B cell (primary cell): ENCODE data around the gene TMC6. TPM values are rescaled to one million over a fixed set of nuclear protein-coding genes. Genes with fewer than 3 reads are reported as not detected.
A peak's percentile ranks its signal among the peaks of the same experiment; 100 is the strongest.

Experiments used
- ATAC-seq: fragments of 200-7000 bp; cut with Tn5 transposase; one replicate; pipeline ENCODE4 v1.10.0; 2021; ENCODE audit warnings: low read depth, mild to moderate bottlenecking, moderate number of reproducible peaks, moderate library complexity
- CTCF ChIA-PET: fragments of 350-600 bp; sonication (Branson Sonifier 250); formaldehyde crosslinking; loops from one replicate; lab custom pipeline; 2021; ENCODE audit warnings: antibody characterized with exemption, inconsistent platforms; lab: Charles Lee
- POLR2A ChIA-PET: fragments of 350-600 bp; sonication (Branson Sonifier 250); formaldehyde crosslinking; loops from one replicate; lab custom pipeline; 2021; ENCODE audit warnings: antibody characterized with exemption; lab: Charles Lee
- DNase-seq: peaks from one replicate; pipeline ENCODE4 v3.0.0; 2013
- H2AFZ ChIP-seq: 2 replicates; pipeline ENCODE4 v1.6.1; 2012; ENCODE audit warnings: mild to moderate bottlenecking, low read depth, low read length; ENCODE audit not compliant: insufficient read depth, poor library complexity, severe bottlenecking
- H3K27ac ChIP-seq, 2 donors: 1 replicate in 1 of 2; 2 replicates in 1 of 2; pipeline ENCODE4 v1.5.1; 2012 to 2013; ENCODE audit warnings: low read length in 2 of 2, mild to moderate bottlenecking in 2 of 2, moderate library complexity in 1 of 2
- H3K27me3 ChIP-seq, 4 experiments: fragments of 200-600 bp in 1 of 4; sonication (generic) in 1 of 4; replicated peaks in 1 of 4; 1 replicate in 2 of 4; 2 replicates in 2 of 4; pipeline versions ENCODE4 v1.6.1 to v1.7.0; 2013 to 2016; ENCODE audit warnings: low read length in 3 of 4, mild to moderate bottlenecking in 2 of 4, mixed read lengths in 1 of 4, moderate library complexity in 1 of 4; ENCODE audit not compliant: insufficient read depth in 4 of 4, control insufficient read depth in 3 of 4; ENCODE audit errors: control extremely low read depth in 1 of 4
- H3K36me3 ChIP-seq, 2 experiments: replicated peaks in 1 of 2; 1 replicate in 1 of 2; 2 replicates in 1 of 2; pipeline versions ENCODE4 v1.6.1 to v1.7.1; 2013; ENCODE audit warnings: low read length in 1 of 2; ENCODE audit not compliant: insufficient read depth in 2 of 2, control insufficient read depth in 1 of 2; ENCODE audit errors: control extremely low read depth in 1 of 2, extremely low read depth in 1 of 2
- H3K4me1 ChIP-seq, 2 donors: fragments of 200-600 bp in 1 of 2; sonication (generic) in 1 of 2; 1 replicate in 1 of 2; 2 replicates in 1 of 2; pipeline versions ENCODE4 v1.5.1 to v1.6.1; 2013 to 2017; ENCODE audit warnings: low read length in 2 of 2; ENCODE audit not compliant: control insufficient read depth in 2 of 2, insufficient read depth in 2 of 2
- H3K4me2 ChIP-seq: replicated peaks from 2 replicates; pipeline ENCODE3; 2012; ENCODE audit warnings: mild to moderate bottlenecking, low read depth, low read length; ENCODE audit not compliant: poor library complexity, severe bottlenecking
- H3K4me3 ChIP-seq, 5 experiments: fragments of 200-600 bp in 1 of 5; sonication (generic) in 1 of 5; 1 replicate in 3 of 5; 2 replicates in 2 of 5; pipeline versions ENCODE4 v1.5.1 to v1.7.0; 2011 to 2016; ENCODE audit warnings: low read length in 4 of 5, mild to moderate bottlenecking in 4 of 5, low read depth in 2 of 5, control low read depth in 1 of 5, moderate library complexity in 1 of 5; ENCODE audit not compliant: insufficient read depth in 1 of 5; ENCODE audit errors: control extremely low read depth in 1 of 5, extremely low read depth in 1 of 5
- H3K79me2 ChIP-seq: fragments of 200-600 bp; sonication (generic); one replicate; pipeline ENCODE4 v1.6.0; 2016; ENCODE audit warnings: low read length; ENCODE audit not compliant: control insufficient read depth, insufficient read depth
- H3K9ac ChIP-seq: fragments of 200-600 bp; sonication (generic); 2 replicates; pipeline ENCODE4 v1.6.1; 2017; ENCODE audit warnings: mild to moderate bottlenecking, low read length, moderate library complexity
- H3K9me3 ChIP-seq, 3 donors: one replicate each; pipeline versions ENCODE4 v1.6.1 to v1.7.1; 2013; ENCODE audit warnings: low read length in 2 of 3; ENCODE audit not compliant: control insufficient read depth in 2 of 3, insufficient read depth in 1 of 3; ENCODE audit errors: control extremely low read depth in 1 of 3
- H4K20me1 ChIP-seq: 2 replicates; pipeline ENCODE4 v1.6.0; 2012; ENCODE audit warnings: mild to moderate bottlenecking, low read length; ENCODE audit not compliant: insufficient read depth, control insufficient read depth, poor library complexity, severe bottlenecking
- H3K27ac Mint-ChIP-seq: one replicate; pipeline ENCODE4 v1.8.0; 2021; ENCODE audit warnings: mixed read lengths
- H3K27me3 Mint-ChIP-seq: one replicate; pipeline ENCODE4 v1.8.0; 2021; ENCODE audit warnings: mixed read lengths
- H3K4me1 Mint-ChIP-seq: one replicate; pipeline ENCODE4 v1.8.0; 2021; ENCODE audit warnings: mixed read lengths
- H3K4me3 Mint-ChIP-seq: one replicate; pipeline ENCODE4 v1.8.0; 2021; ENCODE audit warnings: mixed read lengths
- H3K9me3 Mint-ChIP-seq: one replicate; pipeline ENCODE4 v1.8.0; 2022; ENCODE audit warnings: mixed read lengths; ENCODE audit not compliant: insufficient read depth
- CTCF ChIP-seq: fragments of 200-600 bp; IDR thresholded peaks from one replicate; pipeline ENCODE4 v1.8.0; 2022; ENCODE audit warnings: antibody characterized with exemption, mild to moderate bottlenecking
- EZH2 ChIP-seq: IDR thresholded peaks from 2 replicates; pipeline ENCODE4 v1.6.1; 2012; ENCODE audit warnings: borderline replicate concordance, low read depth, mild to moderate bottlenecking, moderate library complexity, low read length; ENCODE audit not compliant: insufficient read depth, poor library complexity, severe bottlenecking
- WGBS: methylation state at CpG from one replicate; pipeline ENCODE4 v1.1.5; 2013; ENCODE audit warnings: missing lambda C conversion rate; ENCODE audit not compliant: insufficient coverage; 5-methylcytosine and 5-hydroxymethylcytosine counted together
- intact Hi-C: fragments of 100-400 bp; cut with micrococcal nuclease; formaldehyde crosslinking; loops from one replicate; pipeline ENCODE4 v1.10.0; 2022
- polyA plus RNA-seq: library from polyadenylated mRNA; depleted of rRNA; stranded (reverse); fragments of >200 nt; gene quantifications from 2 replicates; pipeline ENCODE4 v1.2.3, GENCODE V29; 2012
- total RNA-seq, 2 donors: library from RNA; stranded (reverse); fragments of 120-200 nt in 1 of 2; gene quantifications; 1 replicate in 1 of 2; 2 replicates in 1 of 2; pipeline versions ENCODE4 v1.2.3 to v1.2.4, GENCODE V29; 2013 to 2022

Gene TMC6
- total and polyA plus RNA-seq, 2 donors (not counting 1 experiment from before 2014, with no cell fraction given): 374 to 891 TPM

GRCh38 chr17:78125976-78126894 is 2.3 kb downstream of the TMC6 start:
- peak overlapping the region; percentile 100 for H3K4me2 ChIP-seq
- H3K27me3 ChIP-seq: no peaks in the 10 kb centered on the region
- peaks cover 78 to 89% of the 10 kb centered on the region in 2 donors for H3K4me1 ChIP-seq
- H3K4me3 ChIP-seq: peak overlapping the region in 3 of 5 experiments; percentile 39 to 96 (median 89)
- intact Hi-C loops: loop anchor here (2.0 kb wide), 1 partner anchor 15 kb away; no protein-coding TSS in a partner anchor
- 59% methylated on average over 19 of the region's 25 CpGs for WGBS
- peak overlapping the region; percentile 91 for H3K9ac ChIP-seq
- H3K79me2 ChIP-seq: peaks cover 92% of the 10 kb centered on the region
- peaks cover 8 to 64% of the 10 kb centered on the region in 2 experiments for H3K36me3 ChIP-seq
- H4K20me1 ChIP-seq: peaks cover 88% of the 10 kb centered on the region
- Mint-ChIP-seq H3K27me3 (no peaks in the 10 kb centered on the region), H3K4me1 (peaks cover 83% of the 10 kb centered on the region), H3K4me3 (peak overlapping the region; percentile 91), H3K9me3 (no peaks in the 10 kb centered on the region), H3K27ac (peak overlapping the region; percentile 92)
- no peak overlapping the region for H2AFZ ChIP-seq
- no peak for ATAC-seq
- DNase-seq: no peak
- CTCF ChIA-PET: interaction anchor here (1.3 to 13.9 kb wide), 4 partner anchors 11 to 61 kb away, joined by 5 to 169 read pairs (median 17); partner anchors contain the start of genes AFMID, SYNGR2 and TK1
- POLR2A ChIA-PET: interaction anchor here (0.6 to 22.6 kb wide), 8 partner anchors 8 to 126 kb away, joined by 3 to 432 read pairs (median 12); partner anchors contain the start of genes C17orf99 and SYNGR2
- H3K27ac ChIP-seq: peak overlapping the region; percentile 77 to 92
- TF ChIP-seq EZH2 (no peak), CTCF (no peak)
- no peaks in the 10 kb centered on the region for H3K9me3 ChIP-seq
